HL-60/S4 treated with retinoic acid at 250 ng/mL for 4 days and 3 days (cell line): ENCODE data around the gene BDH2.

Experiments
- in situ Hi-C: fragments of 300-500 bp; cut with MboI; formaldehyde crosslinking; loops from 2 replicates; pipeline ENCODE4 v1.7.0; 2022; ENCODE audit warnings: low sequenced_read_pairs

BDH2 gene

GRCh38 chr4:103029300-103029699 is 70.3 kb downstream of the BDH2 start:
- in situ Hi-C loops: no loop called here
